ENCODE measurements around the gene LAMA2. TPM values are rescaled to one million over a fixed set of nuclear protein-coding genes. Genes with fewer than 3 reads are reported as not detected.

Gene LAMA2
- total and polyA plus RNA-seq, 3 donors from 2014 or later, result 25.9 to 94.8 (median 56.0) TPM

DNA sequence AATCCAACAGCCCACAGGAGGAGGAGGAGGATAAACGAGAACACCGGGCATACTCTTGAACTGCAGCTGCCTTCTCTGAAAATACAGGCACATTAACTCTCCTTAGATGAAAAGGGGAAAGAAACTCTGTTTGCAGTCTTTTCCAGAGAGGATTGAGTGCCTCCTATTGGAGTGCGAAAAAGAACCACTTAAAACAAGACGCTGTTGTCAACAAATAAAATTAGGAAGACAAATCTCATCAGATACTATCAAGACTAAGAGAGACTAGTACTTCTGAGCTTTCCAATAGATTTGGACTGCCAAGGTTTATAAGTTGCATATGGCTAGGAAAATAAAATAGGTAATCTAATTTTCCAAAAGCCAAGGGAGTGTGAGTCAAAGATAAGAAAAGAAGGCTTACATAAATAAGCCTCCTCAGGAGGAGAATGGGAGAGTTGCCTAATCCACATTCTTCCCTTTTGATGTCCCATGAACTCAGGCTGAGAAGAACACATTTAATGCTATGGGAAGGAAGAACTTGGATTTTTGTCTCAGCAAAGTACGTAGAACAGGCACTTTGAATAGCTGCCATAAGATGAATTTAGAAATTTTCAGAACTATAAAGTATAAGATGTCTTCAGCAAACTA is 672.4 kb downstream of the LAMA2 start:
- Histone ChIP-seq H3K27ac (no peak overlapping the region), H3K4me3 (no peak overlapping the region), H3K4me1 (no peaks in the 10 kb centered on the region), H3K9me3 (no peaks in the 10 kb centered on the region), H3K36me3 (ENCODE audit: low read depth, missing control alignments) (no peaks in the 10 kb centered on the region), H3K27me3 (no peaks in the 10 kb centered on the region)
- 69 to 78% methylated on average over 5 of the region's 5 CpGs for WGBS, 2 donors
- TF ChIP-seq, protein P1, sequence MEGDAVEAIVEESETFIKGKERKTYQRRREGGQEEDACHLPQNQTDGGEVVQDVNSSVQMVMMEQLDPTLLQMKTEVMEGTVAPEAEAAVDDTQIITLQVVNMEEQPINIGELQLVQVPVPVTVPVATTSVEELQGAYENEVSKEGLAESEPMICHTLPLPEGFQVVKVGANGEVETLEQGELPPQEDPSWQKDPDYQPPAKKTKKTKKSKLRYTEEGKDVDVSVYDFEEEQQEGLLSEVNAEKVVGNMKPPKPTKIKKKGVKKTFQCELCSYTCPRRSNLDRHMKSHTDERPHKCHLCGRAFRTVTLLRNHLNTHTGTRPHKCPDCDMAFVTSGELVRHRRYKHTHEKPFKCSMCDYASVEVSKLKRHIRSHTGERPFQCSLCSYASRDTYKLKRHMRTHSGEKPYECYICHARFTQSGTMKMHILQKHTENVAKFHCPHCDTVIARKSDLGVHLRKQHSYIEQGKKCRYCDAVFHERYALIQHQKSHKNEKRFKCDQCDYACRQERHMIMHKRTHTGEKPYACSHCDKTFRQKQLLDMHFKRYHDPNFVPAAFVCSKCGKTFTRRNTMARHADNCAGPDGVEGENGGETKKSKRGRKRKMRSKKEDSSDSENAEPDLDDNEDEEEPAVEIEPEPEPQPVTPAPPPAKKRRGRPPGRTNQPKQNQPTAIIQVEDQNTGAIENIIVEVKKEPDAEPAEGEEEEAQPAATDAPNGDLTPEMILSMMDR (IDR thresholded peaks at IDR 0.05), result no peak
- TF ChIP-seq POLR2A (IDR thresholded peaks at IDR 0.05), result no peak
- no peak for DNase-seq
- intact Hi-C loops (cut with DNase I; ENCODE audit: low total_unique reads), result no loop called here

DNA sequence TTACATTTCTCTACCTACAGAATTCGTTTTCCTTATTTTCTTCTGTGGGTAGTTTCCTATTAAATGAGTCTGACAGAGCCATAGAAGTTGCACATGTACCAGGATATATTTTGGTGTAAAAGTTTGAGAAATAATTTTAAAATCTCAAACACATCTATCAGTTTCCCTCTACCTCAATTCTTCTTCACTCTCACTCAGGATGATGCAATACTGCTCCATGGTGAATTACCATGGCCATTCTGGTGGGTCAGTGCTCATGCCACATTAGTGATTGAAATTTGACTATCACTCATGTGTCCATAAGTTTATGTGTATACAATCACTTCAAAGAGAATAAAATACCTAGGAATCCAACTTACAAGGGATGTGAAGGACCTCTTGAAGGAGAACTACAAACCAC is 675.3 kb downstream of the LAMA2 start:
- Histone ChIP-seq H3K4me1 (no peaks in the 10 kb centered on the region), H3K4me3 (no peak overlapping the region), H3K27me3 (no peaks in the 10 kb centered on the region), H3K9me3 (no peaks in the 10 kb centered on the region), H3K27ac (no peak overlapping the region), H3K36me3 (ENCODE audit: low read depth, missing control alignments) (no peaks in the 10 kb centered on the region)
- DNase-seq, result no peak
- no peak for TF ChIP-seq POLR2A (IDR thresholded peaks at IDR 0.05)
- TF ChIP-seq, protein P1 (IDR thresholded peaks at IDR 0.05), result no peak
- 82 to 89% methylated on average over 1 of the region's 1 CpG for WGBS, 2 donors
- intact Hi-C loops (cut with DNase I; ENCODE audit: low total_unique reads), result no loop called here

DNA sequence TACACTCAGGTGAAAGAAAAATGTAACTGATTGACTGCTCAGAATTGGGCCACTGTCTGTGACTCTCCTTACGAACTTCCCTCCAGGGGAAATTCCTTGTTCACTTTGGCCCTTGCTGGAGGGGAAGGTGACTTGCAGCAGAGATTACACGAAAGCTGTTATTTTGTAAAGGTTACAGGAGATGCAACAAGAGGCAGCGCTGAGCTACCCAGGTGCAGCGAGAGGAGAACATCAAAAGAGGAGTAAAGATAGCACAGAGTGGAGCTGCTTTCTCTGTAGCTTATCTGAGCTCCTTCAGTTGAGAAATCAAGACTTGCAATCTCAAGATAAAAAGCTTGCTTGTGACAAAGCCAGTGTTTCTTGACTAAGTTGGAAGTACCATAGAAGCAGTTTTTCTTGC is 682.4 kb downstream of the LAMA2 start:
- H3K9me3 ChIP-seq, result no peaks in the 10 kb centered on the region
- no peak for TF ChIP-seq POLR2A (IDR thresholded peaks at IDR 0.05)
- TF ChIP-seq, protein P1 (IDR thresholded peaks at IDR 0.05), result no peak
- no peak for DNase-seq
- no peaks in the 10 kb centered on the region for H3K36me3 ChIP-seq (ENCODE audit: low read depth, missing control alignments)
- no peak overlapping the region for H3K4me3 ChIP-seq
- intact Hi-C loops (cut with DNase I; ENCODE audit: low total_unique reads), result no loop called here
- 64 to 74% methylated on average over 4 of the region's 4 CpGs for WGBS, 2 donors
- H3K4me1 ChIP-seq, result peaks cover 2% of the 10 kb centered on the region
- no peaks in the 10 kb centered on the region for H3K27me3 ChIP-seq
- peak overlapping the region in 1 of 2 donors; percentile 55 for H3K27ac ChIP-seq

DNA sequence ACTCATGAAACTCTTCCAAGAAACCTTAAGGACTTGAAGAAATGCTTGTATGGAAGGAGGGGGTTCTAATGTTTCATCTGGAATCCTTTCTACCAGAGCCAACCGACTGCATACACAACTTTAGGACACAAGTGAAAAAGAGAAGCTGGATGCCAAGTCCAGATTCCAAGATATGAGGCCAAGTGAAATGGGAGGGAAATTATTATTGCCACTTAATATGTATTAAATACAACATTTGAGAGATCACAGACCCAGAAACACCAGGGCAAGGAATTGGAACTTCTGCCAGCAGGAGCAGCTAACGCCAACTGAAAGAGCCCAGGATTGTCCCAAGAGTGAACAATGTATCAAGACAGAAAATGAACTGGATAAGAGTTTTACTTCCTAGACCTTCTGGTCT is 682.9 kb downstream of the LAMA2 start:
- DNase-seq, result peak; percentile 74
- Histone ChIP-seq H3K4me3 (no peak overlapping the region), H3K27ac (peak overlapping the region in 1 of 2 donors; percentile 55), H3K27me3 (no peaks in the 10 kb centered on the region), H3K4me1 (peaks cover 2% of the 10 kb centered on the region), H3K9me3 (no peaks in the 10 kb centered on the region), H3K36me3 (ENCODE audit: low read depth, missing control alignments) (no peaks in the 10 kb centered on the region)
- 42 to 58% methylated on average over 2 of the region's 2 CpGs for WGBS, 2 donors
- intact Hi-C loops (cut with DNase I; ENCODE audit: low total_unique reads), result no loop called here
- TF ChIP-seq POLR2A (IDR thresholded peaks at IDR 0.05), result no peak
- TF ChIP-seq, protein P1 (IDR thresholded peaks at IDR 0.05), result no peak

Small RNA genes lying within 50 kb of the gene (small RNA-seq; reads per million reads assigned to genes)
- gene RNU6-861P, result 0 reads per million in 2 donors

Measured in testis (tissue), 3 donors.